ENCODE data around the gene MT4. TPM values are rescaled to one million over a fixed set of nuclear protein-coding genes. Genes with fewer than 3 reads are reported as not detected.

Gene MT4
- polyA plus RNA-seq, 6 donors from 2014 or later, result not detected

GRCh38 chr16:56609463-56609921 lies 44.6 kb downstream of the MT4 start:
- peak; percentile 82 to 84 for ATAC-seq (ENCODE audit: low read depth in 2 of 2)
- Mint-ChIP-seq H3K4me1 (peaks cover 33 to 46% (median 43%) of the 10 kb centered on the region in 3 donors), H3K9me3 (peaks cover 0 to 3% (median 0%) of the 10 kb centered on the region in 7 donors)

GRCh38 chr16:56610017-56610608 lies 45.2 kb downstream of the MT4 start:
- peak; percentile 11 to 12 for ATAC-seq (ENCODE audit: low read depth in 2 of 2)
- peak; percentile 15 for DNase-seq
- H3K27me3 Mint-ChIP-seq, result peaks cover 0 to 4% (median 0%) of the 10 kb centered on the region in 3 donors
- peaks cover 0 to 3% (median 0%) of the 10 kb centered on the region in 7 donors for H3K9me3 Mint-ChIP-seq
- H3K4me1 Mint-ChIP-seq, result peaks cover 33 to 46% (median 43%) of the 10 kb centered on the region in 3 donors
- peak overlapping the region; percentile 73 to 96 (median 84) for H3K27ac Mint-ChIP-seq
- peak overlapping the region; percentile 86 to 100 (median 94) for H3K4me3 Mint-ChIP-seq
- no peaks in the 10 kb centered on the region for H3K36me3 Mint-ChIP-seq

More at GRCh38 chr16:56609463-56609921, 44.6 kb downstream of the MT4 start:
- H3K36me3 Mint-ChIP-seq, result no peaks in the 10 kb centered on the region
- H3K27ac Mint-ChIP-seq, result peak overlapping the region in 5 of 6 donors; percentile 73 to 85 (median 82)
- peak; percentile 80 for DNase-seq
- peak overlapping the region; percentile 86 to 100 (median 94) for H3K4me3 Mint-ChIP-seq
- peaks cover 0 to 4% (median 0%) of the 10 kb centered on the region in 3 donors for H3K27me3 Mint-ChIP-seq

- H3K4me1 Mint-ChIP-seq, result peaks cover 33 to 46% (median 43%) of the 10 kb centered on the region in 3 donors
- H3K27me3 Mint-ChIP-seq, result peaks cover 0 to 4% (median 0%) of the 10 kb centered on the region in 3 donors
- no peak for DNase-seq
- H3K36me3 Mint-ChIP-seq, result no peaks in the 10 kb centered on the region
- H3K9me3 Mint-ChIP-seq, result peaks cover 0 to 2% (median 0%) of the 10 kb centered on the region in 7 donors
- H3K4me3 Mint-ChIP-seq, result peak overlapping the region; percentile 47 to 96 (median 82)
- ATAC-seq (ENCODE audit: low read depth in 2 of 2), result no peak
- H3K27ac Mint-ChIP-seq, result peak overlapping the region in 3 of 6 donors; percentile 75 to 96 (median 89)
Measured at GRCh38 chr16:56610609-56611111, 45.8 kb downstream of the MT4 start.

GRCh38 chr16:56611281-56611833 lies 46.5 kb downstream of the MT4 start:
- Mint-ChIP-seq H3K9me3 (no peaks in the 10 kb centered on the region), H3K27me3 (peaks cover 0 to 5% (median under 1%) of the 10 kb centered on the region in 3 donors), H3K27ac (peak overlapping the region in 4 of 6 donors; percentile 54 to 87 (median 76)), H3K36me3 (no peaks in the 10 kb centered on the region), H3K4me1 (peaks cover 33 to 46% (median 43%) of the 10 kb centered on the region in 3 donors), H3K4me3 (peak overlapping the region in 7 of 8 donors; percentile 34 to 92 (median 50))
- DNase-seq, result no peak
- no peak for ATAC-seq (ENCODE audit: low read depth in 2 of 2)

- Mint-ChIP-seq H3K4me1 (peaks cover 30 to 39% (median 36%) of the 10 kb centered on the region in 3 donors), H3K9me3 (peaks cover 0 to 4% (median 0%) of the 10 kb centered on the region in 7 donors), H3K4me3 (no peak overlapping the region), H3K27ac (no peak overlapping the region), H3K27me3 (peaks cover 16 to 24% (median 23%) of the 10 kb centered on the region in 3 donors), H3K36me3 (no peaks in the 10 kb centered on the region)
- DNase-seq (no peak), ATAC-seq (ENCODE audit: low read depth in 2 of 2) (no peak)
Measured at GRCh38 chr16:56613706-56614105, 48.8 kb downstream of the MT4 start.

GRCh38 chr16:56614549-56614991 lies 49.7 kb downstream of the MT4 start:
- no peak overlapping the region for H3K27ac Mint-ChIP-seq
- no peak for DNase-seq

GRCh38 chr16:56615353-56615752 lies 50.5 kb downstream of the MT4 start:
- no peak for DNase-seq
- no peak for ATAC-seq (ENCODE audit: low read depth in 2 of 2)
- Mint-ChIP-seq H3K27ac (no peak overlapping the region), H3K36me3 (no peaks in the 10 kb centered on the region), H3K4me3 (no peak overlapping the region), H3K9me3 (peaks cover 0 to 4% (median 0%) of the 10 kb centered on the region in 7 donors), H3K4me1 (peaks cover 17 to 23% (median 20%) of the 10 kb centered on the region in 3 donors), H3K27me3 (peaks cover 21 to 40% (median 36%) of the 10 kb centered on the region in 3 donors)

More at GRCh38 chr16:56614549-56614991, 49.7 kb downstream of the MT4 start:
- ATAC-seq (ENCODE audit: low read depth in 2 of 2), result no peak
- Mint-ChIP-seq H3K4me1 (peaks cover 22 to 30% (median 27%) of the 10 kb centered on the region in 3 donors), H3K9me3 (peaks cover 0 to 4% (median 0%) of the 10 kb centered on the region in 7 donors), H3K27me3 (peaks cover 21 to 32% (median 32%) of the 10 kb centered on the region in 3 donors), H3K4me3 (peak overlapping the region in 1 of 8 donors; percentile 25), H3K36me3 (no peaks in the 10 kb centered on the region)

GRCh38 chr16:56616608-56617211 lies 51.8 kb downstream of the MT4 start:
- Mint-ChIP-seq H3K4me3 (peak overlapping the region in 5 of 8 donors; percentile 5 to 61 (median 59)), H3K27ac (no peak overlapping the region), H3K4me1 (peaks cover 7 to 12% (median 10%) of the 10 kb centered on the region in 3 donors), H3K9me3 (peaks cover 0 to 4% (median 0%) of the 10 kb centered on the region in 7 donors), H3K36me3 (no peaks in the 10 kb centered on the region), H3K27me3 (peaks cover 24 to 48% (median 46%) of the 10 kb centered on the region in 3 donors)
- DNase-seq (no peak), ATAC-seq (ENCODE audit: low read depth in 2 of 2) (no peak)

- Mint-ChIP-seq H3K27ac (peak overlapping the region in 1 of 6 donors; percentile 25), H3K36me3 (no peaks in the 10 kb centered on the region)
- peak; percentile 18 to 38 for ATAC-seq (ENCODE audit: low read depth in 2 of 2)
Measured at GRCh38 chr16:56617212-56618085, 52.6 kb downstream of the MT4 start.

GRCh38 chr16:56618138-56618537 lies 53.3 kb downstream of the MT4 start:
- ATAC-seq (ENCODE audit: low read depth in 2 of 2) (no peak), DNase-seq (no peak)
- Mint-ChIP-seq H3K4me3 (no peak overlapping the region), H3K36me3 (no peaks in the 10 kb centered on the region), H3K27me3 (peaks cover 29 to 60% (median 55%) of the 10 kb centered on the region in 3 donors), H3K9me3 (peaks cover 0 to 4% (median 0%) of the 10 kb centered on the region in 7 donors), H3K27ac (no peak overlapping the region), H3K4me1 (peaks cover 7 to 12% (median 10%) of the 10 kb centered on the region in 3 donors)

More at GRCh38 chr16:56617212-56618085, 52.6 kb downstream of the MT4 start:
- Mint-ChIP-seq H3K27me3 (peaks cover 24 to 55% (median 54%) of the 10 kb centered on the region in 3 donors), H3K4me3 (peak overlapping the region in 7 of 8 donors; percentile 12 to 83 (median 59)), H3K9me3 (peaks cover 0 to 4% (median 0%) of the 10 kb centered on the region in 7 donors), H3K4me1 (peaks cover 7 to 12% (median 10%) of the 10 kb centered on the region in 3 donors)
- no peak for DNase-seq
